Pons (tissue), 1 donor: ENCODE measurements around the gene JAKMIP1.
A peak's percentile ranks its signal among the peaks of the same experiment; 100 is the strongest.

ENCODE experiments used
- DNase-seq: peaks from one replicate; pipeline ENCODE4 v3.0.0-alpha.2; 2016; ENCODE audit warnings: low spot score

Gene JAKMIP1

GRCh38 chr4:6042293-6043063 lies 157.9 kb downstream of the JAKMIP1 start:
- no peak for DNase-seq

- DNase-seq: no peak
These were observed 158.5 kb downstream of the JAKMIP1 start for GRCh38 chr4:6041800-6042199.

DNA sequence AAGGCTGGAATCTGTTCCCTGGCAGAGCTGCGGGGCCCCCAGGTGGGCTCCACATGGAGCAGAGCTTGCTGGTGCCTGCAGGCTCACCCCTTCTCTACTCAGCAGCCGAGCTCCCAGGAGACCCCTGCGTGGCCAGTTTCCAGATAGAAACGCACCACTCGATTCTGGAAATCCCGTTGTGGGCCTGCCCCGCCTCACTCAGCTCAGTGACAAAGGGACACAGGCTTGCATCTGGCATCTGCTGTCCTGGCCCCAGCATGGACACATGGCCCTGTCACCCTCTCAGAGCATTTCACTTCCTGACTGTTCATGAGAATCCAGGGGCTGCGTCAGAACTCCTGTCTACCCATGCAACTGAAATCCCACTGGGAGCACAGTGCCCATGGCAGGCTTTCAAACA lies 161.6 kb downstream of the JAKMIP1 start:
- no peak for DNase-seq

- DNase-seq: no peak
These were observed 164.6 kb downstream of the JAKMIP1 start for GRCh38 chr4:6035786-6036185.

DNA sequence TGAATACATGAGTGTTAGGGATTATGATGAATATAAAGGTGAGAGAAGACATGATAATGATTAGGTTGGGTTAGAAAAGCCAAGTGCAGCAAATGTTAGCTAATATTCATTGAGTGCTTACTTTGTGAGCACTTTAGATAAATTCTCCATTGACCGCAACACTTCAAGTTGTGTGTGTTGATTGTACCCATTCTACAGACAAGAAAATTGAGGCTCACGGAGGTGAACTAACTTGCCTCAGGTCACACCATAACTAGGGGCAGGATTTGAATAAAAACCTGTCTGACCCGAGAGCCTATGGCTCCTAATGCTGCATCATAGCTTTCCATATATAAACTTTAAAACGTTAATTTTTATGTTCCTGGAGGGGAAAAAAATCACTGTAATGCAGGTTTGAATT lies 167.0 kb downstream of the JAKMIP1 start:
- DNase-seq: no peak

DNA sequence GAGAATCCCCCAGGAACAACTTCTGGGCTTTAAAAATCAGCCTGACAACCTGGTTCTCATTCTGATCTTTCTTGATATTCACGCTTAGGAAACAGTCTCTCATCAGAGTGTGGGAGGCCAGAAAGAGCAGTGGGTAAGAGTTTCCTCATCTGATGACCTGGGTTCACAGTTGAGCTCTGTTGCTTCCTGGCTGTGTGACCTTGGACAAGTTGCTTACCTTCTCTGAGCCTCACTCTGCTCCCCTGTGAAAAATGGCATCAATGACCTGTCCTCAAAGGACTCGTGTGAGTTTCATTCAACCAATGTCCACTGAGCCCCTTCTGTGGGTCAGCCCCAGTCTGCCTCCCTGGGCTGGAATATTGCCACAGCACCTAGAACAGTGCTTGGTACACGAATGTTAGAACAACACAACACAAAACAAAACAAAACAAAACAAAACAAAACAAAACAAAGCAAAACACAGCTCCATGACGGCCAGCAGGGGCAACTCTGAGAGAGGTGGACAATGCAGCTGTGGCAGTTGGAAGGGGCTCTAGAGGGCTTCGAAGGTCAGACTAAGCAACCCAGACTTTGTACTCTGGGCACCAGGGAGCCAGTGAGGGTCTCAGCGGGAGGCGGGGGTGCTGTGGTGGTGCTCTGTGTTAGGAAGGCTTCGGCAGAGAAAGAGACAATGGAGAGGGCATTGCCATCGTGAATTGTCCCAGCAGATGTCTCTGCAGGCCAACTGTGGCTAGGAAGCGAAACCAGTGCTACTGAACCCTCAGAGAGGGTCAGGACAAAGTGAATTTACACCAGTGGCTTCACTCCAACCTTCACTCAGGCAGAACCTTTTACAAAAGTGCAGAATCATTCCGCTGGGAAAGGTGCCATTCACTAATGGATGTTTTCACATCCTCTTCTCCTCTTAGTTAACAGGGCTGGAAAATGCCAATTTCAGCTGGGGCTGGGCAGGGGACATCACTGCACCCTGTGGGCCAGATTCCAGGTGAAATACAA lies 167.8 kb downstream of the JAKMIP1 start:
- DNase-seq: peak; percentile 75

DNA sequence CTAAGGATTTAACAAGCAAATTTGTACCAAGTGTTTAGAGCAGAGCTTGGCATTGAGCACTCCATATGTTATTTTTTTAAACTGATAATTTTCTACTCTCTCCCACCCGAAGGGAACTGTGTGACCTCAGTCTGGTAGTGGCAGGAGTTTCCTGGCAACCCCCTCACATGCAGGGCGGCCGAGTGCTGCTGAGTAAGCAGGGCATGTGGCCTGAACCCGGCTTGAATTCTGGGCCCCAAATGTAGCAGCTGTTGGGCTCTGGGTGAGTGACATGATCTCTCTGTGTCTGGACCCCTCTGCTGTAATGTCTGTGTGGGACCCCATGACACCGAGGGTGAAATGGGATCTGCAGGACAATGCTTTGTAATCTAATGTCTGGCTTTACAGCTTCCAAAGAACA lies 168.5 kb downstream of the JAKMIP1 start:
- no peak for DNase-seq

DNA sequence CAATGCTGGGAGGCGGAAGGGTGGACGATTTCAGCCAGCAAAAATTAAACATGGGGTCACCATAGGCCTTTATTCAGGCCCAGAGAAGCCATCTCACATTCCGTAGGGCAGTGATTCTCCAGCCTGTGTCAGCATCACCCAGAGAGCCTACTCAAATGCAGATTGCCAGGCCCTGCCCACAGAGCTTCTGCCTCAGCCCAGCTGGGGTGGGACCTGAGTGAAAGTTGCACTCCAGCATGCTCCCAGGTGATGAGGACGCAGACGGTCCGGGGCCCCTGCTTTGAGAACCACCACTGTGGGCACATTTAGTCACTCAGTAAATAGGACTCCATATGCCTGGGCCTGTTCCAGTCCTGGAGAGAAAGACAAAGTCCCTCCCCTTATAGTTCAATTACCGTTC lies 169.7 kb downstream of the JAKMIP1 start:
- DNase-seq: no peak

DNA sequence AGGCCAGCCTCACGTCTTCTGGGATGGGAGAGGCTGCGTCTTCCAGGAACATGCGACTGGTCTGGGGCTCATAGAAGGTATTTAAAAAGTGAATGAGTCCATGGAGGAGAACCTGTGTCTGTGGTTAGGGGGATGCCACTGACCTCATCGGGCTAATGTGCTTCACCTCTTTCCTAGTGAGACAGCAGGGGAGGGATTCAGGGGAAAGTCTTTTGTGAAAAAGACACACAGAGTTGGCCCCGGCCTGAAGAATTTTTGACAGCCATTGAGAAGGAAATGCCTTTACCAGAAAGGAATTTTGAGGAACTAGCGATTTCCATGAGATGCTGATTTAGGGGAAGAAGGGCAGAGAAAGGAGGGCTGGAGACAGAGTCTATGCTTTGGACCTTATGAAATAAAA lies 171.1 kb downstream of the JAKMIP1 start:
- DNase-seq: no peak

GRCh38 chr4:6028168-6028567 lies 172.2 kb downstream of the JAKMIP1 start:
- no peak for DNase-seq

GRCh38 chr4:6027392-6027791 lies 173.0 kb downstream of the JAKMIP1 start:
- DNase-seq: no peak

- DNase-seq: no peak
These were observed 175.9 kb downstream of the JAKMIP1 start for GRCh38 chr4:6024313-6024960.

DNA sequence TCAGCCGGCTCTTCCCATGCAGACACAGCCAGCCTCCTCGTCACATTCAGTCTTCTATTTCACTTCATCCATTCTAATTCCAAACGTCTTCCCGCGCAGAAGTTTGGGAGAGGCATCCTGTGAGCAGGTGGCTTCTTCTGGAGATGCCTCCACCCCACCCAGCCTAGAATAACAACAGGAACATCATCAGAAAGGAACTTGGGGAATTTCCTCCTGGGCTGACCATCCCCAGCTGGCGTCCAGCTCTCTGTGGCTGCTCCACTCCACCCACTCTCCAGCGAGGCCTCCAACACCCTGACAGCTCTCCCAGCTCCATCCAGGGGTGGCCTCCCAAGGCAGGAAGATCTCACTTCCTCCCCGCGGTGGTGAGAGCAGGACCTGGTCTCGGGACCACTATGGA lies 176.6 kb downstream of the JAKMIP1 start:
- no peak for DNase-seq

GRCh38 chr4:6022607-6023288 lies 177.6 kb downstream of the JAKMIP1 start:
- DNase-seq: no peak

GRCh38 chr4:6021831-6022606 lies 178.3 kb downstream of the JAKMIP1 start:
- DNase-seq: no peak

DNA sequence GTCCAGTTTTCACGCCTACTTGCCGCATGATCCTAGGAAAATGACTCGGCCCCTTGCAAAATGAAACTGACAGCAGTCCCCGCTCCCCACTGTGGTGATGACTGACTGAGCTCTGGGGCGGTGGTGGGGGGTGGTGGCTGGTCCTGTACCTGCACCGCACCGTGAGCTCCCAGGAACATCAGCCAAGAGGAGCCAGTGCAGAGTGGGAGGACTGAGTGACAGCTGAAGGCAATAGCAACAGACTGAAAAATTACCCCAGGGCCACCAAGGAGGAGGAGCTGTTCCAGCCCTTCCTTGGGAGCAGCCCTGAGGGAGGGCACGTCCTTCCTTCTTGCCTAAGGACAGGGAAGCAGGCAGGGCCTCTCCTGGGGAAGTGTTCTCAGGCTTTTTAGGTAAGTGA lies 179.7 kb downstream of the JAKMIP1 start:
- DNase-seq: no peak

DNA sequence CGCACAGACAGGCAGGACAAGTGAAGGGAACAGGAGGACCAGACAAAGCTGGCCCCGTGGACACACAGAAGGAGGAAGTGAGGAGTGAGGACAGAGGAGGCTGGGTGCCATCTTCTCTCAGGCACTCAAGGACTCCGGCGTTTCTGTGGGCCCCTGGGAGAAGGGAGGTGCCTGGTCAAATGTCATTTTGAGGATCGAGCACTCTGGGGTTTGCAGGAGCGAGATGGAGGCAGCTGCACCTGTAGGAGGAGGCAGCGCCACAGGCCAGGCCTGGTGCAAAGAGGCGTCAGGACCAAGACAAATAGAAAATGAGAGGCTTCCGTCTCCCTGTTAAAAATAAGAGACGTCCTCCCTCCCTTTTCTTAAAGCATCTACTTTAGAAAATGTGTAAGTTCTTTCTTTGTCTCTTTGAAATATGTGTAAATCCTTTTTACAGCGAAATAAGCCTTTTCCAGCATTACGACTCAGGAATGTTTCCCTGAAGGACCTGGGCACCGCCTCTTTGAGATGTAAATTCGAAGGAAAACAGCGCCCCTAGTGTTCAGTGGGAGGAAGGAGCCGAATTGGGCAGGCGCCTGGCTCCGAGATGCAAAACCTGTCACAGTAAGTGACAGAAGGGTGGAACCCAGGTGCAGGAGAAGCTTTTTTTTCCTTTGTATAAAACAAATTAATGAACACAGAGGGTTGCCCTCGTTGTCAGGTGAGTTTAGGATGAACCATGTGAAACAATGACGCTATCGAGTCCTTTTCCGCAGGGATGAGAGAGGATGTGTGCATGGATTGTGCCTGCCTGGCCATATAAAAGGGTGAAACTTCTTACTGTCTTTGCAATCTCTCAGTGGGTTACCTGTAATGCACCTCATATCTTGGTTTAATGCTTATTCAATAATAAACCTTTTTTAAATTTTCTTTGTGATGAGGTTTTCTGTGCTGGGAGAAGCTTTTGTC lies 180.8 kb downstream of the JAKMIP1 start:
- peak; percentile 41 for DNase-seq

DNA sequence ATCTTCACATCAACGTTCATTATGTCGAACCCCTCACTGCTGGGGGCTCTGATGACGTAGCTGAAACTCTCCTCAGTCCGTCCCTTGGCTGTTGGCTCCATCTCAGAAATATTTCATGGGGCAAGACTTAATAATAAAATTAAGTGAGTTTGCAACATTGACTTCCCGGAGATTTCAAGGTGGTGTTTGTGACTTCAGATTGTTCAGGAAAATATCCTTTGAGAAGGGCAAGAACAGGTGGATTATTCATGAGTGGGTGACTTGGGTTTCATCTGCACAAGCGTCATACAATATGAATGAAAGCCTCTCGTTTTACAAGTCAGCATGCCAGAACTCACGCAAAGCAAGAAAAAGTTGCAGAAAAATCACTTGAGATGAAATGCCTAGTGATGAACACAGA lies 182.0 kb downstream of the JAKMIP1 start, which contains the start of gene C4orf50:
Gene C4orf50 (minus strand): TSS at position 101 of the 400 bp plus-strand sequence.
- DNase-seq: no peak

GRCh38 chr4:6017800-6018199 lies 182.5 kb downstream of the JAKMIP1 start:
- no peak for DNase-seq

DNA sequence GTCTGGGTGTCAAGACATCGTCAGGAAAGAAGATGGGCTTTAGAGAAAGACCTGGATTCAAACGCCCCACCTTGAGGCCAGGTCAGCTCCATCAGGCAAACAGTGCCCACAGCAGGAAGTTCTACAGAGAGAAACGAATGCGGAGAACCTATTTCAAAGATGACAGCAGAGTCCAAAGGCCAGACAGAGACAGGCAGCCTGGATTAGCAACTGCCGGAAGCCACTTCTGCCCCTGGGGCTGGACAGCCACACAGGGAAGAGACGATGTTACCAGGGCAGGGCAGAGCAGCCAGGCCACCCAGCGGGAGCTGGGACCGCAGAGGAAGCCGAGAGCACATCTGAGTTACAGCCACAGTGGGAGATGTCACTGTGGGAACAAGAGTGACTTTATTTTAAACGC lies 183.3 kb downstream of the JAKMIP1 start:
- no peak for DNase-seq
